Activated CD8-positive, alpha-beta T cell treated with anti-CD3 and anti-CD28 coated beads, Interleukin-2, amount 10 ng/mL, durations not matched to agents 7 days and 5 days (primary cell): ENCODE data around the gene OXA1L. TPM values are rescaled to one million over a fixed set of nuclear protein-coding genes. Genes with fewer than 3 reads are reported as not detected.
"Not testable (repeated sequence)": the region's sequence is repeated elsewhere in the genome, so short reads cannot be mapped to it uniquely, and the experiment has no call there.

Experiments
- ATAC-seq: fragments of 150-1000 bp; cut with Tn5 transposase; one replicate; pipeline ENCODE4 v1.10.0; 2021; ENCODE audit warnings: moderate library complexity
- CTCF ChIA-PET: fragments of 350-600 bp; sonication (Branson Sonifier 250); formaldehyde crosslinking; loops from one replicate; lab custom pipeline; 2021; ENCODE audit warnings: antibody characterized with exemption; lab: Charles Lee
- POLR2A ChIA-PET: fragments of 350-600 bp; sonication (Branson Sonifier 250); formaldehyde crosslinking; loops from one replicate; lab custom pipeline; 2021; ENCODE audit warnings: antibody characterized with exemption; lab: Charles Lee
- DNase-seq: peaks from one replicate; pipeline ENCODE4 v3.0.0-alpha.2; 2020
- H3K27ac Mint-ChIP-seq: one replicate; pipeline ENCODE4 v1.8.0; 2021; ENCODE audit warnings: mild to moderate bottlenecking, mixed read lengths
- H3K27me3 Mint-ChIP-seq: one replicate; pipeline ENCODE4 v1.8.0; 2021; ENCODE audit warnings: low read depth, mixed read lengths
- H3K36me3 Mint-ChIP-seq: one replicate; pipeline ENCODE4 v1.8.0; 2021; ENCODE audit warnings: low read depth, mixed read lengths
- H3K4me1 Mint-ChIP-seq: one replicate; pipeline ENCODE4 v1.8.0; 2021; ENCODE audit warnings: low read depth, mixed read lengths
- H3K4me3 Mint-ChIP-seq: one replicate; pipeline ENCODE4 v1.8.0; 2021; ENCODE audit warnings: mild to moderate bottlenecking, mixed read lengths
- H3K9me3 Mint-ChIP-seq: one replicate; pipeline ENCODE4 v1.8.0; 2022; ENCODE audit warnings: mixed read lengths; ENCODE audit not compliant: insufficient read depth
- total RNA-seq, 2 experiments: library from RNA; stranded (reverse); gene quantifications; one replicate each; pipeline ENCODE4 v1.2.3, GENCODE V29; 2021

OXA1L gene
- total RNA-seq, 2 experiments from 2014 or later = 104 to 107 TPM

- no peaks in the 10 kb centered on the region for H3K9me3 Mint-ChIP-seq
- POLR2A ChIA-PET = interaction anchor here (0.8 kb wide), 1 partner anchor 11 kb away, joined by 3 read pairs; no protein-coding TSS in a partner anchor
- H3K27ac Mint-ChIP-seq = no peak overlapping the region
- H3K36me3 Mint-ChIP-seq = peaks cover 3% of the 10 kb centered on the region
- CTCF ChIA-PET = interaction anchor here (1.0 to 1.9 kb wide), 4 partner anchors 12 to 878 kb away, joined by 3 to 4 read pairs (median 3); no protein-coding TSS in a partner anchor
- H3K4me3 Mint-ChIP-seq = no peak overlapping the region
- ATAC-seq (no peak), DNase-seq (no peak)
- H3K4me1 Mint-ChIP-seq = peaks cover 21% of the 10 kb centered on the region
- H3K27me3 Mint-ChIP-seq = peaks cover 5% of the 10 kb centered on the region
Measured at GRCh38 chr14:22739423-22739822, 27.1 kb upstream of the OXA1L start.

GRCh38 chr14:22740020-22740419 is 26.5 kb upstream of the OXA1L start:
- ATAC-seq (no peak), DNase-seq (no peak)
- CTCF ChIA-PET = interaction anchor here (1.2 to 1.9 kb wide), 3 partner anchors 11 to 380 kb away, joined by 3 to 4 read pairs (median 3); no protein-coding TSS in a partner anchor
- POLR2A ChIA-PET = interaction anchor here (0.8 kb wide), 1 partner anchor 10 kb away, joined by 3 read pairs; no protein-coding TSS in a partner anchor
- H3K4me1 Mint-ChIP-seq = peaks cover 21% of the 10 kb centered on the region
- H3K4me3 Mint-ChIP-seq = no peak overlapping the region
- peaks cover 3% of the 10 kb centered on the region for H3K36me3 Mint-ChIP-seq
- no peak overlapping the region for H3K27ac Mint-ChIP-seq
- H3K9me3 Mint-ChIP-seq = no peaks in the 10 kb centered on the region
- H3K27me3 Mint-ChIP-seq = peaks cover 5% of the 10 kb centered on the region

- ChIA-PET POLR2A (no interaction called here), CTCF (no interaction called here)
- Mint-ChIP-seq H3K27ac (no peak overlapping the region), H3K4me3 (no peak overlapping the region), H3K36me3 (no peaks in the 10 kb centered on the region), H3K4me1 (peaks cover 10% of the 10 kb centered on the region), H3K9me3 (no peaks in the 10 kb centered on the region), H3K27me3 (peaks cover 14% of the 10 kb centered on the region)
- ATAC-seq (no peak), DNase-seq (no peak)
Measured at GRCh38 chr14:22747769-22748168, 18.7 kb upstream of the OXA1L start.

DNA sequence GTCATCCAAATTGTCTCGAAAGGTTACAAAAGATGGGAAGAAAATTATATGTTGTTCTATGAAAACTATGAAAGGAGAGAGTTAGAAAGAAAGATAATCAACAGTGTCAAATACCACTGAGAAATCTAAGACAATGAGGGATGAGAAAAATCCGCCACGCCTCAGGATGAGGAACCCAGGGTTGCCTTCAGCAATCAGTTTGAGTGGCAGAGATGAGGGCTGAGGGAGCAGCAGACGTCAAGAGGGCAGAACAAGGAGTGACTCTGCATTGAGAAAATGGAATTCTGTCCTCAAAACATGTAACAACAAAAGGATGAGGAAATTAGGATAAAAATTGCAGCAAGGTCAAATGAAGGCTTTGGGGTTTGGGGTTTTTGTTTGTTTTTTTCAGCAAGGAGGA is 18.3 kb upstream of the OXA1L start:
- Mint-ChIP-seq H3K4me3 (no peak overlapping the region), H3K27me3 (peaks cover 14% of the 10 kb centered on the region), H3K27ac (no peak overlapping the region), H3K4me1 (peaks cover 10% of the 10 kb centered on the region), H3K9me3 (no peaks in the 10 kb centered on the region), H3K36me3 (no peaks in the 10 kb centered on the region)
- POLR2A ChIA-PET = no interaction called here
- DNase-seq (no peak), ATAC-seq (no peak)
- CTCF ChIA-PET = no interaction called here

- CTCF ChIA-PET = interaction anchor here (1.0 to 1.6 kb wide), 5 partner anchors 18 to 82 kb away, joined by 3 to 7 read pairs (median 5); partner anchors contain the start of gene OXA1L
- POLR2A ChIA-PET = interaction anchor here (1.6 kb wide), 1 partner anchor 18 kb away, joined by 7 read pairs; the partner anchor contains the start of gene OXA1L
- H3K27me3 Mint-ChIP-seq = peaks cover 14% of the 10 kb centered on the region
Measured at GRCh38 chr14:22748631-22749068, 17.8 kb upstream of the OXA1L start.

GRCh38 chr14:22752422-22752821 is 14.1 kb upstream of the OXA1L start:
- ATAC-seq = no peak
- Mint-ChIP-seq H3K27me3 (peaks cover 14% of the 10 kb centered on the region), H3K27ac (no peak overlapping the region), H3K4me1 (peaks cover 10% of the 10 kb centered on the region), H3K4me3 (no peak overlapping the region), H3K9me3 (no peaks in the 10 kb centered on the region), H3K36me3 (no peaks in the 10 kb centered on the region)
- ChIA-PET CTCF (interaction anchor here (1.2 kb wide), 1 partner anchor 56 kb away, joined by 3 read pairs; no protein-coding TSS in a partner anchor), POLR2A (no interaction called here)
- DNase-seq = no peak

More at GRCh38 chr14:22748631-22749068, 17.8 kb upstream of the OXA1L start:
- H3K9me3 Mint-ChIP-seq = no peaks in the 10 kb centered on the region
- no peak for DNase-seq
- no peaks in the 10 kb centered on the region for H3K36me3 Mint-ChIP-seq
- no peak overlapping the region for H3K27ac Mint-ChIP-seq
- no peak for ATAC-seq
- no peak overlapping the region for H3K4me3 Mint-ChIP-seq
- peaks cover 10% of the 10 kb centered on the region for H3K4me1 Mint-ChIP-seq

GRCh38 chr14:22753586-22753985 is 12.9 kb upstream of the OXA1L start:
- Mint-ChIP-seq H3K4me1 (peaks cover 4% of the 10 kb centered on the region), H3K27ac (no peak overlapping the region)

GRCh38 chr14:22757972-22758650 is 8.4 kb upstream of the OXA1L start:
- CTCF ChIA-PET, DNase-seq, H3K4me3 Mint-ChIP-seq, ATAC-seq, H3K4me1 Mint-ChIP-seq, H3K27me3 Mint-ChIP-seq, H3K27ac Mint-ChIP-seq, POLR2A ChIA-PET: not testable (repeated sequence)
- Mint-ChIP-seq H3K36me3 (peaks cover 23% of the 10 kb centered on the region), H3K9me3 (peaks cover 13% of the 10 kb centered on the region)

More at GRCh38 chr14:22753586-22753985, 12.9 kb upstream of the OXA1L start:
- ChIA-PET CTCF (interaction anchor here (0.5 to 1.2 kb wide), 2 partner anchors 55 to 164 kb away, joined by 3 read pairs; no protein-coding TSS in a partner anchor), POLR2A (interaction anchor here (1.9 kb wide), 1 partner anchor 12 kb away, joined by 4 read pairs; no protein-coding TSS in a partner anchor)
- Mint-ChIP-seq H3K27me3 (peaks cover 6% of the 10 kb centered on the region), H3K36me3 (peaks cover 3% of the 10 kb centered on the region), H3K4me3 (no peak overlapping the region), H3K9me3 (no peaks in the 10 kb centered on the region)
- no peak for DNase-seq
- no peak for ATAC-seq

DNA sequence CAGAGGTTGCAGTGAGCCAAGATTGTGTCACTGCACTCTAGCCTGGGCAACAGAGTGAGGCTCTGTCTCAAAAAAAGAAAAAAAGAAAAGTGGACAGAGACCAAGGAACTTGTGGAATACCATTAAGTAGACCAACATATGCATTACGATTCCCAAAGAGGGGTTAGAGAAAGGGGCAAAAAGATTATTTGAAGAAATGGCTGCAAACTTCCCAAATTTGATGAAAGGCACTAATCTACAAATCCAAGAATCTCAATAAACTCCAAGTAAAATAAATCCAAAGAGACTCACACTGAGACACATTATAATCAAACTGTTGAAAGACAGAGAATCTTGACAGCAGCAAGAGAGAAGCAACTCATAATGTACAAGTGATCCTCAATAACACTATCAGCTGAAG is 4.8 kb upstream of the OXA1L start:
- H3K27me3 Mint-ChIP-seq = no peaks in the 10 kb centered on the region
- no peak overlapping the region for H3K4me3 Mint-ChIP-seq
- CTCF ChIA-PET = interaction anchor here (1.3 to 1.8 kb wide), 4 partner anchors 93 to 192 kb away, joined by 3 to 4 read pairs (median 3); no protein-coding TSS in a partner anchor
- no peak for DNase-seq
- peaks cover 14% of the 10 kb centered on the region for H3K4me1 Mint-ChIP-seq
- ATAC-seq = no peak
- H3K9me3 Mint-ChIP-seq = peaks cover 13% of the 10 kb centered on the region
- peaks cover 33% of the 10 kb centered on the region for H3K36me3 Mint-ChIP-seq
- no peak overlapping the region for H3K27ac Mint-ChIP-seq
- POLR2A ChIA-PET = interaction anchor here (0.7 kb wide), 1 partner anchor 525 kb away, joined by 5 read pairs; no protein-coding TSS in a partner anchor

DNA sequence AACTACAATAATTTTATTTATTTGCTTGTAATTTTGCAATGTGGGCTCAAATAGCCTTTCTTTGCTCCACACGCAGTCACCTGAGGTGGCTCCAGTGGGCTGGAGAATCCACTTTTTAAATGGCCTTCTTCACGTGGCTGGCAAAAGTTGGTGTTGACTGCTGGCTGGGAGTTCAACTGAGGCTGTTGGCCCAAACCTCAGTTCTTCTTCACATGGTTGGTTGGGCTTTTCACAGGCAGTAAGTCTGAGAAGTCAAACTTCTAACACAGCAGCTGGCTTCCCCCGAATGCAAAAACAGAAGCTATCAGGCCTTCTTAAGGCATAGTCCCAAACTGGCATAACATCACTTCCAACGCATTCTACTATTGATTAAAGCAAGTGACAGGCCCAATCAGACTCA is 2.1 kb upstream of the OXA1L start:
- peaks cover 48% of the 10 kb centered on the region for H3K36me3 Mint-ChIP-seq
- H3K9me3 Mint-ChIP-seq = peaks cover 13% of the 10 kb centered on the region

GRCh38 chr14:22767323-22767589 is 768 bp downstream of the OXA1L start:
- H3K4me1 Mint-ChIP-seq = peaks cover 33% of the 10 kb centered on the region
- H3K36me3 Mint-ChIP-seq = peaks cover 56% of the 10 kb centered on the region
- H3K27ac Mint-ChIP-seq = peak overlapping the region; percentile 97
- peaks cover under 1% of the 10 kb centered on the region for H3K9me3 Mint-ChIP-seq
- DNase-seq (no peak), ATAC-seq (no peak)
- ChIA-PET CTCF (interaction anchor here (1.0 to 3.0 kb wide), 7 partner anchors 10 to 211 kb away, joined by 4 to 28 read pairs (median 7); no protein-coding TSS in a partner anchor), POLR2A (interaction anchor here (1.0 to 2.2 kb wide), 7 partner anchors 9 to 553 kb away, joined by 3 to 11 read pairs (median 4); partner anchors contain the start of genes LRP10 and PABPN1)
- no peaks in the 10 kb centered on the region for H3K27me3 Mint-ChIP-seq
- peak overlapping the region; percentile 93 for H3K4me3 Mint-ChIP-seq

More for the DNA sequence above, 2.1 kb upstream of the OXA1L start:
- DNase-seq (no peak), ATAC-seq (no peak)
- Mint-ChIP-seq H3K4me1 (peaks cover 33% of the 10 kb centered on the region), H3K27ac (no peak overlapping the region), H3K4me3 (no peak overlapping the region), H3K27me3 (no peaks in the 10 kb centered on the region)
- ChIA-PET CTCF (interaction anchor here (0.6 to 2.9 kb wide), 2 partner anchors 22 to 89 kb away, joined by 3 to 16 read pairs; no protein-coding TSS in a partner anchor), POLR2A (interaction anchor here (0.7 kb wide), 1 partner anchor 30 kb away, joined by 3 read pairs; no protein-coding TSS in a partner anchor)
